HG02840 (cell line): Measurements from ENCODE around the gene MITF.

Experiments used
- ATAC-seq: cut with Tn5 transposase; IDR thresholded peaks from one replicate; pipeline ENCODE4 v1.9.1; 2021; ENCODE audit warnings: mild to moderate bottlenecking, moderate library complexity, moderate number of reproducible peaks; ENCODE audit not compliant: unreplicated experiment, low FRiP score

The MITF gene

DNA sequence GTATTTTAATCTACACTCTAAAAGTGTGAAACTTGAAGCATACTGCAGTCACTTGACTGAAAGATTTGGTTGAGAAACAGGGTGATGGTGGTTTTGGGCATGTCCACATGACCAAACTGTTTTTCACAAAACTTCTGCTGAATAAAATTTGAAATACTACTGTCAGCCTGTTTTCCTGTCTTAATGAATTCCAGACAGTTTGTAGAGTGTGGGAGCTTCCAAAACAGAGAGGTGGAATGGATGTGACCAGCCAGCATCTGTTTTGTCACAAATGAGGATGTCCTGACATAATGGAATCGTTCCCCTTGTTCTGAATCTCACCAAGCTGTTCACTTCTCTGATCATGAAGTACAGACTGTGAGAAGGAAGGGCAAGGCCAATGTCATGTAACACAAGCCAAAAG lies 11.8 kb downstream of the MITF start:
- ATAC-seq = no peak

DNA sequence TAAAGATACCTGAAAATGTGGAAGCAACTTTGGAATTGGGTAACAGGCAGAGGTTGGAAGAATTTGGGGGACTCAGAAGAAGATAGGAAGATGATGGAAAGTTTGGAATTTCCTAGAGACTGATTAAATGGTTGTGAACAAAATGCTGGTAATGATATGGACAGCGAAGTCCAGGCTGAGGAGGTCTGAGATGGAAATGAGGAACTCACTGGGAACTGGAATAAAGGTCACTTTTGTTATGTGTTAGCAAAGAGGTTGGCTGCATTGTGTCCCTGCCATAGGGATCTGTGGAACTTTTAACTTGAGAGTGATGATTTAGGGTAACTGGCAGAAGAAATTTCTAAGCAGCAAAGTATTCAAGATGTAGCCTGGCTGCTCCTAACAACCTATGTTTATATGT lies 13.0 kb downstream of the MITF start:
- ATAC-seq = no peak

DNA sequence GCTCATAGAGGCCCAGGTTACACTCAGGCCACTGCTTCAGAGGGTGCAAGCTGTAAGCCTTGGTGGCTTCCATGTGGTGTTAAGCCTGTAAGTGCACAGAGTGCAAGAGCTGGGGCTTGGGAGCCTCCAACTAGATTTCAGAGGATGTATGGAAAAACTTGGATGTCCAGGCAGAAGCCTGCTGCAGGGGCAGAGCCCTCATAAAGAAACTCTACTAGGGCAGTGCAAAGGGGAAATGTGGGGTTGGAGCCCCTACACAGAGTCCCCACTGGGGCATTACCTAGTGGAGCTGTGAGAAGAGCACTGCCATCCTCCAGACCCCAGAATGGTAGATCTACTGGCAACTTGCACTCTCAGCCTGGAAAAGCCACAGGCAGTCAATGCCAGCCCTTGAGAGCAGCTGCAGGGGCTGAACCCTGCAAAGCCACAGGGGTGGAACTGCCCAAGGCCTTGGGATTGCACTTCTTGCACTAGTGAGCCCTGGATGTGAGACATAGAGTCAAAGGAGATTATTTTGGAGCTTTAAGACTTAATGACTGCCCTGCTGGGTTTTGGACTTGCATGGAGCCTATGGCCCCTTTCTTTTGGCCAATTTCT lies 14.0 kb downstream of the MITF start:
- no peak for ATAC-seq

DNA sequence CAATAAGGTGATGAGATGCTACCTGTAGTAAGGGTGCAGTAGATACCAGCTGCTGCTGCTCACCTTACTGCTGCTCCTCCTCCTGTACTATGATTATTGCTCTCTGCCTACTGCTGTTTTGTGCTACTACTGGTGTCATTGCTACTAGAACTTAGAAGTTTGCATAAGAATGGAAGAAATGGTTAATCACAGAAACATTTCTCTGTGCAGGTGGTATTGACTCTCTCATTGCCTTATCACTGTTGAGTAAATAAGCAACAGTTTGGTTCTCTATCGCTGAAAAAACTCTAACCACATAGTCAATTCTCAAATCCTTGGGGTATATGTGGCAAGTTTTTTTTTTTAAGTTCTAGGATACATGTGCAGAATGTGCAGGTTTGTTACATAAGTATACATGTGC lies 16.5 kb downstream of the MITF start:
- ATAC-seq = no peak

DNA sequence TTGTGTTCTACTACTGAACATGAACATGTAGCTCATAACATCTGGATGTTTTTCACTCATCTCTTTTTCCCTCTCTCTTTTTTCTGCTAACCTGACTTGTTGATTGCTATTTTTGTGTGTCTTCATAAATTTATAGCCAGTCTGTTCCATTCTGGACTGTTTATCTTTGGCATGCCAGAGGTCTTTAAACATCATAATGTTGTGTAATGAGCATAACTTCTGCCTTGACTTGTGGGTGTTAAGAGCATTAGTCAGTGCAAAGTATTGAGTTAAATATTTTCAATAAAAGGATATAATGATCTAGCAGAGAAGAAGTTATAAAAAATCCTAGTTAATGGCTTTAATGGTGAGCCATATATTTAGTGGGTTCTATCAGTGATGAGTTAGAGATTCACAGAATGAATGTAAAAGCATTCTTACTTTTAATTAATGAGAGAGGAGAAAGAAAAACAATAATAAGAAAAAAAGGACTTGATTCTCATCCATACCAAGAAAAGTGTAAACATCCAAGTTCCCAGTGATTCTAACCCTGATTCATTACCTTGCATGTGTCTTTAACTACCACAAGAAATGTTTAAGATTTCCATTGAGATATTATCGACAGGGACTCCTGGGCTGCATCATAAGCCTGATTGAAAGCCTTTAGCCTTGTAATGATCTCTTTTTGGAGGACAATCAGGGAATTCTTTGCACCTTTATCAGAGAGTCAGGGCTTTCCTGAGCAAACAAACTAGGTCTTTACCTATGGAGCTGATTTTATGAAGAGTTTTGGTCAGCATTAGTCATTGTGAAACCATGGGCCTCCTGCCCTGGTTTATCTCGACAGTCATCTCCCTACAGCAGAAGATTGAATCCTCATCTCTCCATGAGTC lies 22.9 kb downstream of the MITF start:
- ATAC-seq = no peak

DNA sequence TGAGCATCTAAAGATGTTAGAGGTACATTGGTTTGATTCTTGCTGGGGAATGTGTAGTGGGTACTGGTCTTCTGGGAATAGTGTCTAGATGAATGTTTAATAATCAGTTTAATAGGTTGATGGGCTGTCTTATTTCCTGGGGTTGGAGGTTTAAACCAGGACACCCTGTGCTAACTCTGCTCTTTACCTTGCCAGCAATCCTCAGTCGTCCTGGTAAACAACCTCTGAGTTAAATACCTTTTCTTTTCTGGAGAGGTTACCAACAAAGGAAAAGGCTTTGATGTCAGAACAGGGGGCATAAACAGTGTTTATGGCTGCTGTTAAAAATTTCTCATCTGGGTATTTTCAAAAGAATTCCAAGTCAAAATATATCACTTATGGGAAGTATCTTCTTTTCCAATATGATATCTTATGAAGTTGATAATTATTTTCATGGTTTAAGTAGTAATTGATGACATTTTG lies 23.5 kb downstream of the MITF start:
- no peak for ATAC-seq

DNA sequence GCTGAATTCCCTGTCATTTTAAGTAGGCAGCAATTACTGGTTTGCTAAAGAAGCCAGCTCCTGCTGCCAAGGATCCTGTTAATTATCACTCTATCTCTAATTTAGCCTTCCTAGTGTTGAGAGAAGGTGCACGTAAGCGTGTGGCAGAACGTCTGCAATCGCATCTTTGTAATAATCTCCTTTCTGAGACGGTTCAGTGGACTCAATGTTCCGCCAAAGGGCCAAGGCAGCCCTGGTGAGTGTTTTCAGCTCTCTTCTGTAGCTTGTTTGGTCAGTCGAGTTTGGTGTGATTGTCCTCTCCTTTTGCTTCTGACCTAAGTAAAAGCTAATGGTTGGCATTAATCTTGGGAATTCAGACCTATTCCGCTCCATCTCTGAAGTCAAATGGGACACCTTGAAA lies 24.2 kb downstream of the MITF start:
- ATAC-seq = no peak

DNA sequence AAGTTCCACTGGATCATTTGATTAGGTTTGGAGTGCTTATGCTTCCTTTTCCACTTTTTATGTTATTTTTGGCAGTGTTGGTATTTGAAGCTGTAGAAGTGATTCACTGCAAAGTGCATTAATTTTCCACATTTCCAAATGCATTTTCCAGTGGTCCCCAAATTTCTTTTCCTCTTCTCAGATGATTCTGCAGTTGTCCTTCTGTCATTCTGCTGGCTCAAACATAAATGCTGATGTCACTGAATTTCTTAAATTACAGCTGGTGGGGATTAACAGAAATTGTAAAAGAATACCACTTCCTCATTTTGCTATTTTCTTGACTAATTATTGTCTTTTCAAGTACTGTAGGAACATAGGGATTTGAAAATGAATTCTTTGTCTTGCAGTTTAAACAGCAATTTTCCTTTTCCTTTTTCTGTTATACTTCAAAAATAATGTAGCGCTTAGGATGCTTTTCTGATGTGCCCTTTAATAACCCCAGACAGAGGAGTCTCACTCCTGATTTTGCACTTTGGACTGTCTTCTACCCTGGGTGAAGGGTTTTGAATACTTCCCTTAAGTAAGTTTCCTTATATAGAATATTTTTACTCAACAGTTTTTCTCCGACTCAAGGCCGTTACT lies 25.0 kb downstream of the MITF start:
- no peak for ATAC-seq

DNA sequence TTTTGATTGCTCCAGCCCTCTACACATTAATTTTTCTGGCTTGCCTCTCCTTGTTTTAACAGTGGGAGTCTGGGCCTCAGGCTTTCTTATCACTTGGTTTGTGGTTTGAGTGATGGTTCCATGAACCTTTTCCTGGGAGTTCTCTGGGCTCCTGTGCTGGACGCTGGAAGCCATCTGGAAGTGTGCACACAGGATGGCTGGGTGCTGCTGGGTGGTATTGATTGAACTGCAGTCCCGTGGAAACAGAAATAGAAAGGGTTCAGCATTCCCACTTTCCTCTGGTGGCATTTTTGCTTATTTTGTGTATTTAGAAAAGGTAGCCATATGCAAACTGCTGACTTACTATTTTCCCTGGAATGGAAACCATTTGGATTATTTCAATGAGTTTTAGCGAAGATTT lies 25.6 kb downstream of the MITF start:
- ATAC-seq = no peak

DNA sequence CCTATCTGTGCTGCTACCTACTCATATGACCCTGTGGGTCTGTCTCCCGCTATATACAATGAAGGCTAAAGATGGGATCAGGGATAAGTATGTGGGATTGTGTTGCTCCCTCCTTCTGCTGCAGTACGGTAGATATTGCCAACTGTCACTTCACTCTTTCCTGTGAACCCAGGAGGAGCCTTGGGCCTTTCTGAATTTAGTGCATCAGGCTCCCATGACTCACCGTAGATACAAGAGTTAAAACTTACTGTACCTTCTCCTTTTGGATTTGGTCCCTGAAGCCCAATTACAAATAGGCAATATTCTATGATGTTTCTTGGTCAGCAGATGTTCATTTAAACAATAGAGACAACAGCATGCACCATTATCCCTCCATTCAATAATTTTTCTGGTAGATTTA lies 27.4 kb downstream of the MITF start:
- no peak for ATAC-seq

DNA sequence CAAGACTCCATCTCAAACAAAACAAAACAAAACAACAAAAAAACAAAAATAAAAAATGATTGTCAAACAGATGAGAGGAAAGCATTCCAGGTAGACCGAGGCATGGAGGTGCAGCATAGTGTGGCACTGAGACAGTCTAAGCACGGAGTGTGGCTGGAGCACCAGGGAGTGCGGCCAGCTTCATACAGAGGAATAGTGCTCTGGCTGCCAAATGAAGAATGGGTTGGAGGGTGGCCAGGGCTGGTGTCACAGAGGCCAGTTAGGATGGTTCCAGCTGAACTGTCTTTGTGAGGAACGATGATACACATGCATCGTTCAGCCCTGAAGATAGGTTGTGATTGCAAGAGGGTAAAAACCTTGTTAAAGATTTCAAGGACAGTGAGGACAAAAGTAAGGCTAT lies 28.3 kb downstream of the MITF start:
- ATAC-seq = no peak

DNA sequence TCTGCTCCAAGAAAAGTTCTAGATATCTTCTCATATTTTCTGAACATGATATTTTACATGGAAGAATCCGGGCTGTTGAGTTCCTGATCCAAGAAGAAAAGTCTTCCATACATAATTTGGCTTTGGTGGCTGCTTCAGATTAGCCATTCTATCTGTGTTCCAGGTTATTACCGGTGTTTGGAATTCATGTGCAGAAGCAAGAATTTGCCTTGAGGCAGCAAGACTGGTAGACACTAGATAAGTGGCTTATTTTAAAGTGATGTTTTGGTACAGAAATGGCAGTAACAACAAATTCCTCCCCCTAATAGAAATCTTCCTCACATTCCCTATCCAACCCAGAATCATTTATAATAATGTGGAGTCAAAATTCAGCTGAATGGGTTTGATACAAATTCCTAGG lies 29.2 kb downstream of the MITF start:
- no peak for ATAC-seq

DNA sequence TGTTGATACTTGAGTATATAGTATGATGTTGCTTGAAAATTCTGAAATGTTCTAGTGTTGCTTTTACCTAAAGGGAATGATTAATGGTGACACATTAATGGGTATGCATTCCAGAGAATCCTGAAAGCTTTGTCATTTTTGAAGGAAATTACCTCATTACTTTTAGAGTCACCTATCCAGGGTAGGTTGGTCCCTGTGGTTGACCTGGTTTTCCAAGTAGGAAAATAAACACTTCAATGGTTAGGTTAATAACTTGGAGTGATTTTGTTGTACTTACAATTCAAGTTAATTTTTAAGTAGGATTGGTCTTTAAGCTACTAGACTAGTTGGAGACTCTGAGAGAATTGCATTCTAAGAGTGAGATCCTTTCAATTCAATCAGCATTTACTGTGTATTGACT lies 31.0 kb downstream of the MITF start:
- ATAC-seq = no peak

DNA sequence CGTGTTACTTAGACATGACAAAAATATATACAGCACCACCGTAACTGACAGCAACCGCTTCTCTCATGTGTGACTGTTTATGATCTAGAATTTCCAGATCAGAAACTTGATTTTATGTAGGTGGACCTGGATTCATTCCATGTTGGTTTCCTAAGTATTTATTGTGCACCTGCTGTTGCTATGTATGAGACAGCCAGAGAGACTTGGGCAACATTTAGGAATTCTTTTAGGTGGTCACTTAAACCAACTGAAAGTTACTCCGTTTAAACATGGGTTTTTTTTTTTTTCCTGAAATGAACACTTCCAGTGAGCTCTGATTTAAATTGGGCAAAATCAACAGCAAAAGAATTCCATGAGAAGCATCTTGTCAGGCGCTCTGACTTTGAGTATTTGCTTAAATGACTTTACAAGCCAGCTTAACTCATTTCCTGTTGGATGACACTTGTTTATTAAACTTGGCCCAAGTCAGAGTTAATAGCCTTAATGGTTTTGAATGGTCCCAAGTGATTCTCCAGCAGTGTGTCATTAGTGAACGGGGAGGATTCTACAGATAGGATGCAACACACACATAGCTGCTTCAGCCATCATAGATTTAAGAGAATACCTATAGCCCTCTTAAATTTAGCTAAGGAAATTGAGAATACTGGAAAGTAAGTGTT lies 31.8 kb downstream of the MITF start:
- no peak for ATAC-seq

DNA sequence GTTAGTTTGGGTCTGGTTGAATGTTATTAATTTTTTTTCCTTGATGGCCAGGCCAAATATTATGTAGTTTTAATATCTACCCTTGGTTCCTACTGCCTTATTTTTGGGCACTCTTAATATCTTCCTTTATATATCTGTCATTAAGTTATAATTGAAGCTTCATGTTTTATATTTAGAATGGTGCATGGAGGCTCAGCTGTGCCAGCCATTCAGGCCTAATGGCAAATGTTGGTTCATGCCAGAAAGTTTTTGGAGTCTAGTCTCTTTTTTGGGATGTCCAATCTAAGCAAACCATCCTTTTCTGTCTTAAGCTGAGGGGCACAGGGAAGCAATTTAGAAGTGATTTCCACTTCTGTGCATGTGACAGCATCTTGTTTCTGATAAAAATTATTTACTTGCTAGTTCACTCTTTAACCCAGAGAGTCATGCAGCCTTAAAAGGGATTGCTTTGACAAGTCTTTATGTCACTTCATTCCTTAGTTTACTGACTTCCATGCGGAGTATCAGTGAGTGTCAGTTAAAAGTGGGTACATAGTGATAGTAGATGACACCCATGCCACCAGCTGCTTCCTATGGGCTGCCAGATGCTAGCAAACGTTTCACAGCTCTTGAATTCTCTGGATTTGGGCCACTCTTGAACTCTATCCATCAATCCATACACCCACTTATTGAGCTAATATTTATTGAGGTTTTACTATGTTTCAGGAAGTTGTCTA lies 33.0 kb downstream of the MITF start:
- ATAC-seq = no peak

DNA sequence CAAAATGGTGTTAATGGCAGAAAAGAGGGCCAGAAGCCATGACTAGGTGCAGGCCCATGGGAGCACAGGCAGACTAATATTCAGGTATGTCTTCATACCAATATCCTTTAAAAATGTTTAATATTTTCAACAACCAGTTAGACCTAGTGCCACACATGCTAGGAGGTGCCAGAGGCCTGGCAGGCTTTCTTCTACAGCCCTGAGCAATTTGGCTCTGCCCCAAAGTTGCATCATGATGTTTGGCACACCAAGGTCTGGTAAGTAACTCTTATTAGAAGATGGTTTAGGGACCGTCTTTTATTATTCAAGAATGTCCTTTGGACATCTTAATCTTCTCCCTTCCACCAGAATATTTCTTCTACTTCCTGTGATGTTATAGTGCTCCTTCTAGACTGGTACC lies 34.8 kb downstream of the MITF start:
- no peak for ATAC-seq

DNA sequence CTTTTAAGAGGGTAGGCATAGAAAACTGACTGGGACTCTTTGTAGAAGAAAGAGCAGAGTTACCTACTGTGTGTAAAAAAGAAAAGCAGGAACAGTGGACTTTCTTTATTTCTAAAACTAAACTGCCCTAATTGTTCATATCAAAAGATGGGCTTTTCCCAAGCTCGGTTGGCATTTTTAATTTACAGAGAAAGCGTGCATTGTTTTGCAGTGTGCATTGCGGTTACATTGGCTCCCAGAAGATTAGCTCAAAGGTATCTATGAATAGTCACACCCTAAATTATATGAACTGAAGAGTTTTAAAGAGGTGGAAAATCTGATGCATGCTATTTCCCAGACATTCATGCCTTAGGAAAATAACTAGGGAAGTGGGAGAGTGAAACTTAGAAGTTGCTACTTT lies 36.5 kb downstream of the MITF start:
- ATAC-seq = no peak

DNA sequence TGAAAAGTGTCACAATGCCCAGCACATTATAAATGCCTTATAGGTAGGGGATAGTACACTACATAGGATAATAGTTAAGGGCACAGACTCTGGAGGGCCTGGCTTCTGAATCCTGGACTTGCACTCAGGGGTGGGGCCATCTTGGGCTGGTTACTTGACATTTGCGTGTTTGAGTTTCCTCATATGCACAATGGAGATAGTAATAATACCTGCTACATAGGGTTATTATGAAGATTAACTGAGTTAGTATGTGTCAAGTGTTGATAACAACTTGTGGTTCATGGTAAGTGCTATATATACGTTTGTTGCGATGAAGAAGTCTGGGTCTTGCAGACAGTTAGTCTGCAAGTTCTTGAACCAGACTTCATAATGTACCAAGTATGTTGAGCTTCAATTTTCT lies 37.0 kb downstream of the MITF start:
- ATAC-seq = no peak

DNA sequence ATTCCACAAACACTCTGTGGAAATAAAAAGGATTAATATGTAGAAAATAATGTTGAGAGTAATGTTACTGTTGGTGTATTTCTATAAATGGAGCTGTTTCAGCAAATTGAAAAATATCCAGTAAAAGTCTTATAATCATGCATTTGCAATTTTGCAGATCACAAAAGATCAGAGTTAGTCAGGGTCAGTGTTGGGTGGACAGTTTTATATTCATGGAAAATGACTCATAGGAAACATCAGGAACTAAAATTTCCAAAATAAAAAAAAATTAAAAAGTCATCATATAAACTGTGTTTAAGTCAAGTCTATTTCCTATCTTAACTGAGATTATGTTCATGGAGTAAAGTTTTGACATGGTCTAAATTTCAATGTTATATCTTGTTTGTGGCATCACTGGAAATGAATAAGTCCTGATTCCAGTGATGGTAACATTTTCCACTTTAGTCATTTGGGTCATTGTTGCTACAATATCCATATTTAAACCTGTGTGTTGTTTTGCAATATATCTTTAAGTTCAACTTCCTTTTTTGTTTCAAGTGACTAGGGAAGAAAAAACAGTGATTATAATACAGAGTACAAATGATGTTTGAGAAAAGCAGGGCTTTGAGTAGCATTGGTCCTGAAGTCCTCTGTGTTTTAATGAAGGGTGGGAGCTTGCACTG lies 37.8 kb downstream of the MITF start:
- no peak for ATAC-seq

DNA sequence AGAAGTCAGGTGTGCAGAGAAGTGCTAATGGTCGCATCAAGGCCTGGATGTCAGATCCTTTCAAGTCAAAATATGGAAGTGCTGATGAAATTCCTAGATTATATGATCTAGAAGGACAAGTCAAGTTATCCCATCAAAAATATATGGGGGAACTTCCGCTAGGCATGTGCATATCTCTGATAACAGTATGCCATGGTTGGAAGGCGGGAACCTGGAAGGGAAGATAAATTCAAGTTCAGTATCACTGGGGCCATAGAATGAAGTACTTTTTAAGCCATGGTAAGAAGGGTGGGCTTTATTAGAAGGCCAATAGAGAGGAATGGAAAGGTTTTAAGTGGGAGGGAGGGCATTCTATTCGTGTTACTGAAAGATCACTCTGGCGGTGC lies 38.3 kb downstream of the MITF start:
- no peak for ATAC-seq
